Retina (tissue), 1 donor: Measurements from ENCODE around the gene PDGFA.

ENCODE experiments used
- DNase-seq: peaks from one replicate; pipeline ENCODE4 v3.0.0-alpha.2; 2016

The PDGFA gene

DNA sequence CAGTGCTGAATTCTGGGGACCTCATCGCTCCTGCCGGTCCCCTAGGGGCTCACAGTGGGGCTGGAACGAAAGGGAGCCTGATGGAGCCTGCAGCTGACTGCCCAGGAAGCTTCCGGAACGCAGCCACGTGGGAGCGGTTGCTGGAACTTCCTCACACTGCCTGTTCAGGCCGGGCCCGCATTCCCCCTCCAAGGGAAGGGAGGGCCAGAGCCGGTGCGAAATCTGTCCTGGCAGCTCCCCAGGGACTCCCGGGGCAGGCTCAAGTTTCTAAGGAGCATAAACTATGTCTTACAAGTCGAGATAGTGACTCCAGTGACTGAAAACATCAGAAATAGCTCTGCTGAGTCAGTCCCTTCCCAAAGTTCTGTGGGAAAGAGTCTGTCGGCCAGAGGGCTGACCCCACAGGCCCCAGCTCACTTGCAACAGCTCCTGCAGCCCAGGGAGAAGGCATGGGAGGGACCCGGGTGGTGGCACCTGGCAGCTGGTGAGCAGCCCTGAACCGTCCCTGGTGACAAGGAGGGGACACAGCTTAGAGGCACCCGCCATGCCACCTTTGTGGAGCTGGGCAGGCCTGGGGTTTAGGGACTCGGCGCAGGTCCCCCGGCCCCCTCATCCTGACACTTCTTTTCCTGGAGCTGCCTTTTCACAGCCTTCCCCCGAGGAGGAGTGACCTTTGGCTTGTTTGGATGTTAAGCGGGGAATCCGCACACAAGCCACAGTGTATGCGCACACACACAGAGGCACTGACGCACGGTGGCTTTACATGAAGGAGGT, 47.6 kb downstream of the PDGFA start:
- no peak for DNase-seq

DNA sequence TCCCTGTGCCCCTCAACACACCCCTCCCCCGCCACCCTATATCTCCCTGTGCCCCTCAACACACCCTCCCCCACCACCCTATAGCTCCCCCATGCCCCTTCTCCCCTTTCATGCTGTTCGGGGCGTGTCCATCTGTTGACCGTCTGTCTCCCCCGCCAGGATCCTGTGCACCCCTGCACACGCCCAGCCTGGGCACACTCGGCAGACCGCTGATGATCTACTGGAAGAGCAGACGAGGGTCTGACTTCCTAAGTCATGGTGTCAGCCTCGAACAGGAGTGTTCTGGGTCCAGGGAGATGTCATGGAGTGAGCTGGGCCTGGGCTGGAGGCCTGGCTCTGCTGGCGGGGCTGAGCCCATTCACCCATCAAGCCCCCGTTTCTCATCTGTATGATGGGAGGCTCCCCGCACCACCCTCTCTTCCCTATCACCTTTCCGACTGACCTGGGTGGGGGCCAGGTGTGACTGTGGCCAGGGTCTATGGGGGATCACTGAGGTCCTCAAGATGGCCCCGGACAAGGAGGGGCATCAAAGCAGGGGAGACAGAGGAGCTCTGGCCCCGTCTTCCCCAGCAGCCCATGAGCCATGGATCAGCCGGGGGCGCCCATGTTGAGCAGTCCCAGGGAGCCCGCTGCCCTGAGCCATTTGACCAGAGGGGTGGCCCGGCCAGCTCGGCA, 48.3 kb downstream of the PDGFA start:
- DNase-seq: no peak

DNA sequence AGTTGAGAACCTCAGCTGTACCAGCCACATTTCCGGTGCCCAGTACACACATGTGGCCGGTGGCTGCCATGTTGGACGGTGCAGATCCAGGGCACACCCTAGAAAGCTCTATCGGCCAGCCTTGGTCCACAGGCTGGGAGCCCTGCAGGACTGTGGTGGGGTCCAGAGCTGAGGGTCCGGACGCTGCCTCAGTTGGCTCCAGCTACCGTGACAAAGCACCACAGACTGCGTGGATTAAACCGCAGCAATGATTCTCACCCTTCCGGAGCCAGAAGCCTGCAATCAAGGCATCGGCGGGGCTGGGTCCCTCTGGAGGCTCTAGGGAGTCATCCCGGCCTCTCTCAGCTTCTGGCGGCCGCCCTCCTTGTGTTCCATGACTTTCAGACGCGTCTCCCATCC, 50.1 kb downstream of the PDGFA start:
- DNase-seq: no peak

- DNase-seq: no peak
These were observed 50.7 kb downstream of the PDGFA start for GRCh38 chr7:468681-469562.

- DNase-seq: no peak
These were observed 51.6 kb downstream of the PDGFA start for GRCh38 chr7:467856-468545.

DNA sequence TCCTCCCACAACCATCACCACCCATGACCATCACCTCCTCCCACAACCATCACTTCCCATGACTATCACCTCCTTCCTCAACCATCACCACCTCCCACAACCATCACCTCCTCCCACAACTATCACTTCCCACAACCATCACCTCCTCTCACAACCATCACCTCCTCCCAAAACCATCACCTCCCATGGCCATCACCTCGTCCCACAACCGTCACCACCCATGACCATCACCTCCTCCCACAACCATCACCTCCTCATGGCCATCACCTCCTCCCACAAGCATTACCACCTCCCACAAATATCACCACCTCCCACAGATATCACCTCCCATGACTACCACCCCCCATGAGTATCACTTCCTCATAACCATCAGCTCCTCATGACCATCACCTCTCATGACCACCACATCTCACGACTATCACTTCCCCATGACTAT, 52.2 kb downstream of the PDGFA start:
- no peak for DNase-seq

GRCh38 chr7:466465-467191, 53.0 kb downstream of the PDGFA start:
- DNase-seq: no peak

GRCh38 chr7:465710-466400, 53.8 kb downstream of the PDGFA start:
- DNase-seq: no peak

DNA sequence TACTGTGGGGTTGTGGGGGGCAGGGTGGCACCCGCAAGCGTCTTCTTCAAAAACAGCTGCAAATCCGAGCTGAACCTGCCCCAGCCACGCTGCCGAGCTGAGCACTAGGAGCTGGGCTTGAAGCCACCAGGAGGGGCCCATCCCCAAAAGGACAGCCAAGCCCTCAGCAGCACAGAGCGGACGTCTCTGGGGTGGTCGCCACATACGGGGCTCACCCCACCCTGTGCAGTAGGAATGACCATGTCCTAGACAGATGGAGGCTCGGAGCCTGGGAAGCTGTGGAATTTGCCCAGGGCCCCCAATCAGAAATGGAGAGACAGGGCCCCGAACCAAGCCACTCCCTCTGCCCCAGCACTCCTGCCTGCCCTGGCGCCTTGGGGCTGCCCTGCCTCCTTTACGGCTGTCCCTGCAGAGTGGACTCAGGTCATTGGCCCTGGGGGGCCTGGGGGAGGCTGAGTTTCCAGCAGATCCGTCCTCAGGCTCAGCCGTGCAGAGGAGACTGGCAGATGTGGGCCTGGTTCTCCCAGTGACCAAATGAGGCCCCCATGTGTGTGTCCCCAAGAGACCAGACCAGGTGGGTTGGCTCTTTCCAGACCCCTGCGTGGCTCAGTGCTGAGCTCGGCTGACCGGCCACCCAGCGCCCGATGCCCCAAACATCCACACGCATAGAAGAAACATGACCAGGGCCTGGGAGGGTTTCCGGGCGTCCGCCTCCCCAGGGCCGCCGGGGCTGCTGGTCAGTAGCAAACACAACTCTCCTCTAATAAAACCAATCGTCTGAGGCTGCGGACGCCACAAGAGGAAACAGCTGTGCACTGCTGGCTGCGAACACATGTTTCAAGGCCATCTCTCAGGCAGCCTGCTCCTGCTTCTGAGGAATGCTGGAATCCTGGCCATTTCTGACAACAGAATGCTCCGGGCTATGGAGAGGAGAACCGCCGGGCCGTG, 54.9 kb downstream of the PDGFA start:
- DNase-seq: no peak

GRCh38 chr7:463817-464453, 55.7 kb downstream of the PDGFA start:
- DNase-seq: no peak

- no peak for DNase-seq
These were observed 56.3 kb downstream of the PDGFA start for GRCh38 chr7:463362-463781.

DNA sequence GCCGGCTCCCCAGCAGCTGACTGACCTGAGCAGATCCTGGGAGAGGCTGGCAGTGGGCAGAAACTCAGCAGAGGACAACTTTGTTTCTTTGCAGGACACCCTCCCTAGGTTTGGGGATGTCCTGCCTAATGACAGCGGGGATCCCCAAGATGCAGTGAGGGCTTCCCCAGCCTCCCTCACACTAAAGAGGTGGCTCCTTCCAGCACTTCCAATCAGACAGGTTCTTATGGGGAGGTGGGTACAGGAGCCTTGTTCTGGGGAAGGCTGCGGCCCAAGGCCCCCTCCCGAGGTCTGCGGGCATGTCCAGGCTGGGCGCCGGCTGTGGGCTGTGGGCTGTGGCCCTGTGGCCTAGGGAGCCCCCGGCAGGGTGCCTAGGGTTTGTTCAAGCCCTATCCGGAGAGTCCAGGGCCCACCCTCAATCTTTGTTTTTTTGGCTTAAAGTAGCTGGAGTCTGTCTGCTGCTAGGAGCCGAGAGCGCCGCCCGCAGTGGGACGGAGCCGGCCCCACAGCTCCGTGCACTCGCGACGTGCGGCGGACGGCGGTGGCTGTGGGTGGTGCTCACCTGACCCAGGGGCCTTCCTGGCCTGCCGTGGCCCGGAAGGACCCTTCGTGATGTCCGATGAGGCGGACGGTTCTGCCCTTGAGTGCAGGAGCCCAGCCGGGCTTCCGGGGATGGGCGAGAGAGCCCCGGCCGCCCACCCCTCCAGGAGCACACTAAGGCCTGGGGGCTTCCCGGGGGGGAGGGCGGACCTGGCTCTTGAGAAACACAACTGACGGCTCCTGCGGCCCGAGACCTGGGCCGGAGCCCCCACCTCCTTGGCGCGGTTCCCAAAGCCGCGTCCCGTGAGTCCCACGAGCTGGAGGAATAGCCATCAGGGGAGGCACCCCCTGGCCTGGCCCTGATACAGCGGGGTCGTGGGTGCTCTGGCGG, 57.2 kb downstream of the PDGFA start:
- no peak for DNase-seq

GRCh38 chr7:461453-462172, 58.0 kb downstream of the PDGFA start:
- DNase-seq: no peak

GRCh38 chr7:461117-461452, 58.6 kb downstream of the PDGFA start:
- no peak for DNase-seq

GRCh38 chr7:460374-461116, 59.1 kb downstream of the PDGFA start:
- DNase-seq: peak; percentile 47

GRCh38 chr7:459584-460373, 59.9 kb downstream of the PDGFA start:
- DNase-seq: no peak
